ENCODE measurements around the gene FASTK. TPM values are rescaled to one million over a fixed set of nuclear protein-coding genes. Genes with fewer than 3 reads are reported as not detected.

FASTK gene
- total RNA-seq, 1 donor from 2014 or later: 54.2 TPM

DNA sequence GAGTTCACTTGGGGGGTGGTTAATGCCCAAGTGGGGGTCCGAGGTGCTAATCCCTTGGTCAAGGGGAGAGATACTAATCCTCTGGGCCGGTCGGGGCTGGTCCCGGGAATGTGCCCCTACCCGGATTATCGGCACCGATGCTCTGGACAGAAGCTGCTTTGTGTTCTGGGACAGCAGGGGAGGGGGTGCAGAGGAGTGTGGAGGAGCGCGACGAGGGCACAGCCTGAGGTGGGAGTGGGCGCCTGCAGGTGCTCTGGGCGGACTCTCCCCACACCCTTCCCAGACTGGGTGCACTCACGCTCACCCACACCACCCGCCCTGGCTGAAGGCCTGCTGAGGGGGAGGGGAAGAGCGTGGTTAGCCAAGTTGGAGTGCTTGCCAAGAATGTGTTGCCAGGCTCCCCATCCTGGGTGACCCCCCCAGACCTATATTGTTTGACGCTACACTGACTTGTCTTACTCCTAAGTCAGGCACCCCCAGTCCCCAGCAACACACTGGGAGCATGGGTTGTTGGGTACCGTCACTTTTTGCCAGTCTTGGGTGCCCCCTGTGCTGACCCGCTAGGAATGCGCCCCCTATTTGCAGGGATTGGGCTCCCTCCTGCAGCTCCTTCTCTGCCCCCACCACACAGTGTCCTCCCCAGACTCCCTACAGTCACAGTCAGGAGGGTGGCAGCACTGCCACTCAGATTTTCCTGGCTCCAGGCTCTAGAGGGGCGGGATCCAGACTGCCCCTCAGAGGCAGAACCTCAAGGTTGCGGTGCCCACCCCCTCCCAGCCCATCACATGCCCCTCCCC is 20.0 kb downstream of the FASTK start:
- Histone ChIP-seq H3K4me3 (peak overlapping the region; percentile 84), H3K36me3 (peaks cover 18% of the 10 kb centered on the region), H3K9me3 (no peaks in the 10 kb centered on the region), H3K27ac (peak overlapping the region; percentile 98), H3K4me1 (peaks cover 36% of the 10 kb centered on the region), H3K27me3 (no peaks in the 10 kb centered on the region)
- intact Hi-C loops (cut with DNase I): no loop called here
- TF ChIP-seq, protein P1, sequence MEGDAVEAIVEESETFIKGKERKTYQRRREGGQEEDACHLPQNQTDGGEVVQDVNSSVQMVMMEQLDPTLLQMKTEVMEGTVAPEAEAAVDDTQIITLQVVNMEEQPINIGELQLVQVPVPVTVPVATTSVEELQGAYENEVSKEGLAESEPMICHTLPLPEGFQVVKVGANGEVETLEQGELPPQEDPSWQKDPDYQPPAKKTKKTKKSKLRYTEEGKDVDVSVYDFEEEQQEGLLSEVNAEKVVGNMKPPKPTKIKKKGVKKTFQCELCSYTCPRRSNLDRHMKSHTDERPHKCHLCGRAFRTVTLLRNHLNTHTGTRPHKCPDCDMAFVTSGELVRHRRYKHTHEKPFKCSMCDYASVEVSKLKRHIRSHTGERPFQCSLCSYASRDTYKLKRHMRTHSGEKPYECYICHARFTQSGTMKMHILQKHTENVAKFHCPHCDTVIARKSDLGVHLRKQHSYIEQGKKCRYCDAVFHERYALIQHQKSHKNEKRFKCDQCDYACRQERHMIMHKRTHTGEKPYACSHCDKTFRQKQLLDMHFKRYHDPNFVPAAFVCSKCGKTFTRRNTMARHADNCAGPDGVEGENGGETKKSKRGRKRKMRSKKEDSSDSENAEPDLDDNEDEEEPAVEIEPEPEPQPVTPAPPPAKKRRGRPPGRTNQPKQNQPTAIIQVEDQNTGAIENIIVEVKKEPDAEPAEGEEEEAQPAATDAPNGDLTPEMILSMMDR (IDR thresholded peaks at IDR 0.05): no peak
- DNase-seq (peak; percentile 80), ATAC-seq (peak; percentile 0)

DNA sequence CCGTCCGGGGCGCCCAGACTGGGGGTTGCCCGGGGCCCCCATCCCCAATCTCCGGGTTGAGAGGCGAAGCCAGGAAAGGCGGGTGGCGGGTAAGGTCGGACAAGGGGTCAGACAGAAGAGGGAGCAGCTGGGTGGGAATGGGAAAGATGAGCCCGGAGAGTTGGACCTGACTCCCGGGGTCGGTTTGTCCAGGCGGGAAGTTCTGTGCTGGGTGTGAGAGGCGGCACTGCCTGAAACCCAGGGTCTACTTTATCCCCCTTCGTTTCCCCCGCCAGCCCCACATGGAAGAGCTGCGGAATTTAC is 20.5 kb downstream of the FASTK start:
- Histone ChIP-seq H3K9me3 (no peaks in the 10 kb centered on the region), H3K27me3 (no peaks in the 10 kb centered on the region), H3K4me1 (peaks cover 36% of the 10 kb centered on the region), H3K4me3 (peak overlapping the region; percentile 84), H3K36me3 (peaks cover 13% of the 10 kb centered on the region), H3K27ac (peak overlapping the region; percentile 98)
- ATAC-seq (no peak), DNase-seq (no peak)
- intact Hi-C loops (cut with DNase I): no loop called here
- TF ChIP-seq, protein P1 (IDR thresholded peaks at IDR 0.05): no peak

DNA sequence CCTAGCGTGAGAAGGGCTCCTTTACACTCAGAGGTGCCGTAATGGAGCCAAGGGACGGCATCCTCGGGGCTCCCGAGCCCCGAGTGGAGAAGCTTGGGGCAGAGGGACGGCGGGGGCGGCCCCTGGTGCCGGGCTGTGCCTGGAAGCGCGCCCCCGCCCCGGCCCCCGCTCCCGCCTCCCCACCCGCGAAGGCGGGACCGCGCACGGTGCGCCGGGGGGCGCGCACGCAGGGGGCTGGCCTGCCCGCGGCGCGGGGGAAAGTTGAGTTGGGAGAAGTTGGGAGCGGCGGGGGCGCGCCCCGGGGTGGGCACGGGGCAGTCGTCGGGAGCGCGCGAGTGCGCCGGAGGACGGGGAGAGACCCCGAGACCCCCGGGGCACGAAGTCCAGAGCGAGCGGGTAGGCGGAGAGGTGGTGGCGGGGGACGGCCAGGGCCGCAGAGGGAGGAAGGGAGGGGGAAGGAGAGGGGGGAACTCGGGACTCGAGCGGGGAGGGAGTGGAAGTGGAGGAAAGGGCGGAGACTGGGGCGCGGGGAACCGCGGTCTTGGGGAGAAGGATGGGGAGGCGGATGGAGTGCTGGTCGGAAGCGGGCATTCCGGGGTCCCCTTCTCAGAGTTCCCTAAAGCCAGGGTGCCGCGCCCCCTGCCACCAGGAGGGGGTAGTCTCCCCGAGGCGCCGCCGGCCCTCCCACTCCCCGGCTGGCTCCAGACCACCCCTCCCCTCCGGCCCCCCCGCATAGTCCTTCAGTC is 21.1 kb downstream of the FASTK start, which contains the start of gene SLC4A2:
Gene SLC4A2 (plus strand): TSS at position 223 of the 746 bp plus-strand sequence. CDS start 2,399 bp downstream, outside the sequence.
- peak; percentile 93 for DNase-seq
- Histone ChIP-seq H3K4me1 (peaks cover 36% of the 10 kb centered on the region), H3K27ac (peak within 1 kb of the TSS; percentile 98), H3K9me3 (no peaks in the 10 kb centered on the region), H3K27me3 (no peaks in the 10 kb centered on the region), H3K36me3 (peaks cover 7% of the 10 kb centered on the region), H3K4me3 (peak within 1 kb of the TSS; percentile 84)
- ATAC-seq: peak; percentile 65
- intact Hi-C loops (cut with DNase I): no loop called here
- TF ChIP-seq, protein P1 (IDR thresholded peaks at IDR 0.05): peak; percentile 55

DNA sequence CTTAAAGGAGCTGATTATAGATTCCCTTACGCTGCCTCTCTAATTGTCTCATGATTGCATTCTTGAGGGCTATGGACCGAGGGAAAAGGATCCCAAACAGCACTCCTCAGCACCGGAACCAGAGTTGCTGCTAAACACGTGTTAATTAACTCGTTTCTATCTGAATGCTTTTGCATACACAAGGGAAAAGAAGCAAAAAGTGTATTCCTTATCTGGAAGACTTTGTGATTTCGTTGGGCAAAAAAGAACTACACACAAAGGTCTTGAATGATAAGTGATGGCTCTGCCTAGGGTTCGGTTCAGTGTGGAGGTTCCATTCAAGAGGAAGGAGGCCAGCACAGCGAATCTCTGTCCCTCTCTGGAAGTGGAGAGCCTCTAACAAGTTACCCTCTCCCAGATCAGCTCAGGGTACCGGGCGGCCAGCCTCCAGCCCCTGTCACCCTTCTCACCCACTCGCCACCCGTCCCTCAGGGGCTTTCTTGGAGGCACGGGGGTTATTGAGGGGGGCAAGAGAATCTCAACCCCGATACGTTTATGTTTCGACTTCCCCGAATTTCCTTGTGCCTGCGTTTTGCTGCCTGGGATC is 21.7 kb downstream of the FASTK start:
- intact Hi-C loops (cut with DNase I): no loop called here
- peaks cover under 1% of the 10 kb centered on the region for H3K36me3 ChIP-seq
- peak overlapping the region; percentile 98 for H3K27ac ChIP-seq
- peak overlapping the region; percentile 84 for H3K4me3 ChIP-seq
- ATAC-seq: no peak
- H3K4me1 ChIP-seq: peaks cover 36% of the 10 kb centered on the region
- no peaks in the 10 kb centered on the region for H3K9me3 ChIP-seq
- TF ChIP-seq, protein P1 (IDR thresholded peaks at IDR 0.05): no peak
- no peaks in the 10 kb centered on the region for H3K27me3 ChIP-seq
- DNase-seq: no peak

DNA sequence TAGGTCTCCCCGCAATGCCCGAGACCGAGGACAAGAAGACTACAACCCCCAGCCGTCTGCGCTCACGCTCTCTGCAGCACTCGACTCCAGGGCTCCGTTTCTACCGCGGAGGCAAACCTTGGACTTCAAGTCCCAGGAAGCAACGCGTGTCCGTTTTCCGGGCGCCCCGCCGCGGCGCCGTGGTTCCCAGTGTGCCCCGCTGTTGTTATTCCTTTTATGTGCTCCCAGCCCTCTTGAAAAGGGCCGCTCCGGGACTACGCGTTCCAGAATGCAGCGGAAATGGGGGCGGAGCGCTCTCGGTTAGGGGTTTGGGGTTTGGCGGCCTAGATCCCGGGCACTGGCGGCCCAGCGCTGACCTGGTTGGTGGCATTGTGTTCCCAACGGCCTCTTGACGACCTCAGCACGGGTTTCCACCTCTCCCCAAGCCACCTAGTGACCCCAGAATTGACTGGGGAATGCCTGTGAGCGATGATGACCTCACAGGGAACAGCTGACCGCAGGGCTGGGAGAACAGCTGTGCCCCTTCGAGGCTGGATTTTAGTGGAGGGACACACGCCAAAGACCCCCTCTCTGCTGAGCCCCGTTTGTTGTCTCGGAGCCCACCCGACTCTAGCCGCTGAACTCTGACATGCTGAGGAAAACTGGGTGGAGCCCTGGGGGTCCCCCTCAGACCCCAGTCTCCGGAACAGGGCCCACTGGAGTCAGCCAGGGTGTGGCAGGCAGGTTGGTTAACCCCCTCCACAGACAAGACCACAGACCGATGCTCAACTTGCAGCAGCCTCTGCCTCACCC is 22.4 kb downstream of the FASTK start:
- peak; percentile 99 for DNase-seq
- no peaks in the 10 kb centered on the region for H3K36me3 ChIP-seq
- intact Hi-C loops (cut with DNase I): no loop called here
- peak overlapping the region; percentile 98 for H3K27ac ChIP-seq
- TF ChIP-seq, protein P1 (IDR thresholded peaks at IDR 0.05): no peak
- H3K9me3 ChIP-seq: no peaks in the 10 kb centered on the region
- peaks cover 36% of the 10 kb centered on the region for H3K4me1 ChIP-seq
- no peaks in the 10 kb centered on the region for H3K27me3 ChIP-seq
- peak; percentile 87 for ATAC-seq
- peak overlapping the region; percentile 84 for H3K4me3 ChIP-seq

Measured in upper lobe of right lung (tissue), 1 donor.